ENCODE results near the gene PXDN. TPM values are rescaled to one million over a fixed set of nuclear protein-coding genes. Genes with fewer than 3 reads are reported as not detected.
A peak's percentile ranks its signal among the peaks of the same experiment; 100 is the strongest.

The PXDN gene
- total and polyA plus RNA-seq, 2 of the 4 experiments (the other 2 are of a cell fraction), result 153 to 332 TPM

DNA sequence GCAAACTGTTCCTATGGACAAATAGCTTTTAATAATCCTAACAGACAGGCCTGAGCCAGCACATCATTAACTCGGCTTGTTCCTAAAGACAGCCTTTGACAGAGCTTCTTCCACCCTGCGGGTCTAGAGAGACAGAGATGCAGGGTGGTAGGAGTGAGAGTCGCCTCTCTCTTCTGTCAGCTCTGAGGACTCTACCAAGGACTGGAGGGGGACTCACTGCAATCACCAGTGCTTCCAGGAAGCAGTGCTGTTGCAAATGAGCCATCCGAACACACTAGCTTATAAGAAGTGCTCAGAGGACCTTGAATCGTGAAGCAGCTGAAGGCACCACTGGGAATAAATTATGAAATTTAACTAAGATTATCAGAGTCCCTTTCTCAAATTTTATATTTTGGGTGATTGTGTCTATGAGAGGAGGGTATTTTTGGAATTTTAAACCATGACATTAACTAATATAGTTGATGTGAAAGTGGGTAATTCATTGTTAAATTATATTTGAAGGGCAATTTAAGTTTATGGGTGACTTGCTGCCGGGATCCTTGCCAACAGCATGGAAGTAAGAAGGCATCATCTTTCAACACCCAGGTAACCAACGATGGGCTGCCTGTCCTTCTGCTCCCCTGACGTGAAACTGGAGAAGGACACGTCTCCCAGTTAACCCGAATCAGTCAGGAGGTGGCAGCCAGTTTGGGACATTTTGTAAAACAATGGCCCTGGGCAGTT is 43.6 kb upstream of the PXDN start (continued):
- TF ChIP-seq FOS (IDR thresholded peaks at IDR 0.05; ENCODE audit: low read depth, low read length), result no peak

DNA sequence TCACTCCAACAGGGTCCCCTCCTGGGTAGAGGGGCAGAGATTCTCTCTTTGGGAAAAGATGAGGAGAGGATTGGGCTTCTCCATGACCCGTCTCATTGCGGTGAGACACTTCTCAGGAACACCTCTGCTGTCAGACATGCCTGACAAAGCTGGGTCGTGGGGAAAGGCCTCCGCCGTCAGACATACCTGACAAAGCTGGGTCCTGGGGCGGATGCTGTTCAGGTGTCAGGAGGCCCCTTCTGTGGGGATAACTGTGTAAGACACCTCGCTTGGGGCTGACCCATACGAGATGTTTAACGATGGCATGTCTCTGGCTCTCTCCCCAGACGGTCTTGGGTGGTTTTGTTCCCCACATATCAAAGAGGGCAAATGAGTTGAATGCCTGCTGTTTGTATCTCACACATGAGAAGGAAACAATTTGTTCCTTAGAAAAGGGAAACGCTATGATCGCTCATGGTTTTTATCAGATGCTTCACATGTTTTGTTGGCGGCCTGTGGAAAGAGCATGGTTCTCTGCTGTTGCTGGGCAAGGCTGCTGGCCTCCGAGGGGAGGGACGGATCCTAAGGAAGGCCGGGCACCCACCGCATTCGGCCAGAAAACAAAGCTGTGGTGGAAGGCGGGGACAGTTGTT is 40.8 kb upstream of the PXDN start:
- Histone ChIP-seq H3K27ac (ENCODE audit: insufficient read depth, low read length) (no peak overlapping the region), H3K23ac (ENCODE audit: low read depth, low read length) (no peak overlapping the region), H2BK20ac (ENCODE audit: low read depth, low read length) (no peak overlapping the region), H2AK9ac (replicated peaks; ENCODE audit: low read depth, low read length, poor library complexity) (peak overlapping the region; percentile 3), H3K27me3 (ENCODE audit: control insufficient read depth, insufficient read depth, low read length) (no peaks in the 10 kb centered on the region; the same call in 1 of the 2 replicates), H2AK5ac (ENCODE audit: low read depth, low read length) (no peak overlapping the region), H2BK120ac (ENCODE audit: low read depth, low read length) (no peak overlapping the region), H4K5ac (ENCODE audit: low read depth, low read length) (no peak overlapping the region), H3K9me1 (ENCODE audit: insufficient read depth, low read length) (no peaks in the 10 kb centered on the region), H3K9ac (ENCODE audit: low read depth, low read length) (no peak overlapping the region), H3K4me1 (ENCODE audit: control insufficient read depth, insufficient read depth, low read length) (no peaks in the 10 kb centered on the region), H3K4ac (ENCODE audit: low read depth, low read length) (no peak overlapping the region), H3K14ac (replicated peaks; ENCODE audit: low read depth, low read length) (no peak overlapping the region), H3K18ac (ENCODE audit: low read depth, low read length) (no peak overlapping the region), H4K91ac (ENCODE audit: insufficient read depth, low read depth, low read length) (no peak overlapping the region), H3K56ac (ENCODE audit: extremely low read depth, insufficient read depth, low read length) (no peak overlapping the region), H3K79me1 (ENCODE audit: low read depth in 1 of 2, low read length in 2 of 2) (no peaks in the 10 kb centered on the region), H3K4me2 (ENCODE audit: low read depth, low read length) (no peak overlapping the region), H3K9me3 (ENCODE audit: control insufficient read depth, insufficient read depth, low read length) (no peaks in the 10 kb centered on the region), H2BK15ac (ENCODE audit: low read depth, low read length) (no peak overlapping the region), H3K36me3 (ENCODE audit: control insufficient read depth, insufficient read depth, low read length) (no peaks in the 10 kb centered on the region), H3K4me3 (ENCODE audit: insufficient read depth, low read depth, low read length) (no peak overlapping the region), H4K20me1 (ENCODE audit: insufficient read depth, low read length) (no peaks in the 10 kb centered on the region), H4K8ac (ENCODE audit: low read depth in 2 of 2, low read length in 2 of 2) (no peak overlapping the region), H2AFZ (replicated peaks; ENCODE audit: low read length, poor library complexity) (peak overlapping the region; percentile 14), H2BK5ac (ENCODE audit: low read depth, low read length, poor library complexity, severe bottlenecking) (no peak overlapping the region)
- DNase-seq (no peak), ATAC-seq (ENCODE audit: low read depth) (no peak)
- in situ Hi-C loops (cut with MboI; ENCODE audit: low sequenced_read_pairs), result no loop called here
- POLR2A ChIA-PET (ENCODE audit: unreplicated experiment), result no interaction called here
- dilution Hi-C loops (cut with HindIII; ENCODE audit: low sequenced_read_pairs, unreplicated experiment), result no loop called here
- intact Hi-C loops (cut with micrococcal nuclease), result no loop called here
- CTCF ChIA-PET, result interaction anchor here (2.9 kb wide), 1 partner anchor 15 kb away, joined by 9 read pairs; no protein-coding TSS in a partner anchor
- no TSS peak for BruUV-seq (replicated peaks)
- 85% methylated on average over 3 of the region's 19 CpGs; no CpG with 5 or more reads in 1 of the 2 experiments for WGBS, 2 experiments (ENCODE audit: extremely low coverage in 2 of 2, insufficient read length in 1 of 2)
- TF ChIP-seq RAD21 (IDR thresholded peaks at IDR 0.05; ENCODE audit: low read length) (no peak), MXI1 (IDR thresholded peaks at IDR 0.05; ENCODE audit: borderline replicate concordance, low read depth, low read length) (no peak), RCOR1 (IDR thresholded peaks at IDR 0.05; ENCODE audit: insufficient replicate concordance, low read length) (no peak), RFX5 (IDR thresholded peaks at IDR 0.05; ENCODE audit: low read depth, low read length) (no peak), POLR2A (IDR thresholded peaks at IDR 0.05; ENCODE audit: low read depth, low read length) (no peak), BHLHE40 (IDR thresholded peaks at IDR 0.05; ENCODE audit: low read depth, low read length) (no peak), FOS (IDR thresholded peaks at IDR 0.05; ENCODE audit: low read depth, low read length) (no peak), CEBPB (IDR thresholded peaks at IDR 0.05; ENCODE audit: low read depth, low read length) (no peak), CHD1 (IDR thresholded peaks at IDR 0.05; ENCODE audit: low read depth, low read length) (no peak)
- TF ChIP-seq, protein P1, sequence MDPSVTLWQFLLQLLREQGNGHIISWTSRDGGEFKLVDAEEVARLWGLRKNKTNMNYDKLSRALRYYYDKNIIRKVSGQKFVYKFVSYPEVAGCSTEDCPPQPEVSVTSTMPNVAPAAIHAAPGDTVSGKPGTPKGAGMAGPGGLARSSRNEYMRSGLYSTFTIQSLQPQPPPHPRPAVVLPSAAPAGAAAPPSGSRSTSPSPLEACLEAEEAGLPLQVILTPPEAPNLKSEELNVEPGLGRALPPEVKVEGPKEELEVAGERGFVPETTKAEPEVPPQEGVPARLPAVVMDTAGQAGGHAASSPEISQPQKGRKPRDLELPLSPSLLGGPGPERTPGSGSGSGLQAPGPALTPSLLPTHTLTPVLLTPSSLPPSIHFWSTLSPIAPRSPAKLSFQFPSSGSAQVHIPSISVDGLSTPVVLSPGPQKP (IDR thresholded peaks at IDR 0.05; ENCODE audit: borderline replicate concordance, low read depth, low read length), result no peak
- TF ChIP-seq, protein P2, sequence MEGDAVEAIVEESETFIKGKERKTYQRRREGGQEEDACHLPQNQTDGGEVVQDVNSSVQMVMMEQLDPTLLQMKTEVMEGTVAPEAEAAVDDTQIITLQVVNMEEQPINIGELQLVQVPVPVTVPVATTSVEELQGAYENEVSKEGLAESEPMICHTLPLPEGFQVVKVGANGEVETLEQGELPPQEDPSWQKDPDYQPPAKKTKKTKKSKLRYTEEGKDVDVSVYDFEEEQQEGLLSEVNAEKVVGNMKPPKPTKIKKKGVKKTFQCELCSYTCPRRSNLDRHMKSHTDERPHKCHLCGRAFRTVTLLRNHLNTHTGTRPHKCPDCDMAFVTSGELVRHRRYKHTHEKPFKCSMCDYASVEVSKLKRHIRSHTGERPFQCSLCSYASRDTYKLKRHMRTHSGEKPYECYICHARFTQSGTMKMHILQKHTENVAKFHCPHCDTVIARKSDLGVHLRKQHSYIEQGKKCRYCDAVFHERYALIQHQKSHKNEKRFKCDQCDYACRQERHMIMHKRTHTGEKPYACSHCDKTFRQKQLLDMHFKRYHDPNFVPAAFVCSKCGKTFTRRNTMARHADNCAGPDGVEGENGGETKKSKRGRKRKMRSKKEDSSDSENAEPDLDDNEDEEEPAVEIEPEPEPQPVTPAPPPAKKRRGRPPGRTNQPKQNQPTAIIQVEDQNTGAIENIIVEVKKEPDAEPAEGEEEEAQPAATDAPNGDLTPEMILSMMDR (conservative IDR thresholded peaks at IDR 0.05; ENCODE audit: low read depth, low read length), result no peak
- TF ChIP-seq, protein P3, sequence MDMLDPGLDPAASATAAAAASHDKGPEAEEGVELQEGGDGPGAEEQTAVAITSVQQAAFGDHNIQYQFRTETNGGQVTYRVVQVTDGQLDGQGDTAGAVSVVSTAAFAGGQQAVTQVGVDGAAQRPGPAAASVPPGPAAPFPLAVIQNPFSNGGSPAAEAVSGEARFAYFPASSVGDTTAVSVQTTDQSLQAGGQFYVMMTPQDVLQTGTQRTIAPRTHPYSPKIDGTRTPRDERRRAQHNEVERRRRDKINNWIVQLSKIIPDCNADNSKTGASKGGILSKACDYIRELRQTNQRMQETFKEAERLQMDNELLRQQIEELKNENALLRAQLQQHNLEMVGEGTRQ (IDR thresholded peaks at IDR 0.05; ENCODE audit: low read depth, low read length), result no peak
